IPS-18a (cell line): ENCODE data around the gene E2F3.

ENCODE experiments used
- H3K27ac ChIP-seq: one replicate; pipeline ENCODE4 v1.5.1; 2013; ENCODE audit warnings: low read length
- H3K27me3 ChIP-seq: one replicate; pipeline ENCODE4 v1.6.1; 2013; ENCODE audit warnings: mild to moderate bottlenecking, low read length; ENCODE audit not compliant: control insufficient read depth, insufficient read depth
- H3K36me3 ChIP-seq: one replicate; pipeline ENCODE4 v1.6.1; 2013; ENCODE audit warnings: low read depth, low read length; ENCODE audit not compliant: control insufficient read depth
- H3K4me1 ChIP-seq: one replicate; pipeline ENCODE4 v1.6.1; 2013; ENCODE audit warnings: low read depth, low read length; ENCODE audit not compliant: control insufficient read depth
- H3K4me3 ChIP-seq: one replicate; pipeline ENCODE4 v1.5.1; 2013; ENCODE audit warnings: low read length
- H3K9ac ChIP-seq: one replicate; pipeline ENCODE4 v1.6.1; 2013; ENCODE audit warnings: mild to moderate bottlenecking, low read length, moderate library complexity
- H3K9me3 ChIP-seq: one replicate; pipeline ENCODE4 v1.6.1; 2013; ENCODE audit warnings: low read depth, low read length; ENCODE audit not compliant: control insufficient read depth

The E2F3 gene

DNA sequence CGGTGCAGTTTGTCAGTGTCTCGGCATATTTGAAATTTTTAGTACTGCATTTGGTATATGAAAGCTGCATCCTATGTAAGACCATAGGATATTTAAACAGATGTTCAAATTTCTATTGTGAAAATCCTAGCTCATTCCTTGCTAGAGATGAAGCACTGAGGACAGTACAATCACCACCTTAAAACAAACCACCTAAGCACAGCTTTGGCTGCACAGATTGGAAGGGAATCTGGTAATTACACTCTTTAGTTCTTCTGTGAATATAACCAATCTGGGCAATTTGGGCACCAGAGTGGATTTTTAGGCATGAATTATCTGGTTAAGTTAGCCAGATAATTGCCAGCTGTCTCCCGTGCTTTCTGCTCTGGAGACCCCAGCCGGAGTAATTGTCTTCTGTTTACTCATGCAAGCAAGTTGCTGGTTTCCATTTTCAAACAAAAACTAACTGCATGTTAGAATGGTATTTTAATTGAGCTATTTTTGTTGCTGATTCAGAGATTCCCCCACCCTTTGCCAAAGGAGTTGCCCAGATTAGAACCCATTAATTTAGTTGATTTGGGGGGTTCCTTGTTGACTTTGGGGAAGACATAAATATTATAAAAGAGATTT, 36.9 kb downstream of the E2F3 start:
- H3K27ac ChIP-seq, result no peak overlapping the region
- no peaks in the 10 kb centered on the region for H3K27me3 ChIP-seq
- H3K9ac ChIP-seq, result no peak overlapping the region
- H3K4me1 ChIP-seq, result peaks cover 15% of the 10 kb centered on the region
- H3K36me3 ChIP-seq, result no peaks in the 10 kb centered on the region
- no peak overlapping the region for H3K4me3 ChIP-seq
- H3K9me3 ChIP-seq, result no peaks in the 10 kb centered on the region

DNA sequence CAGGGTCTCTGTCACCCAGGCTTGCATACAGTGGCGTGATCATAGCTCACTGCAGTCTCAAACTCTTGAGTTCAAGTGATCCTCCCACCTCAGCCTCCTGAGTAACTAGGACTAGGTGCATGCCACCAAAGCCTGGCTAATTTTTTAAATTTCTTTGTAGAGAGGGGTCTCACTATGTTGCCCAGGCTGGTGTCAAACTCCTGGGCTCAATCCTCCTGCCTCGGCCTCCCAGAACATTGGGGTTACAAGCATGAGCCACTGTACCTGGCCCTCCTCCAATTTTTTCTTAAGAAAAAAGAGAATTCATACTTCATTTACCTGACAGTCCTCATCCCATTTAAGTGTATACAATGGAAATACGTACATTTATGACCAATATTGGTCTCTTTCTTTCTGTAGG, 37.9 kb downstream of the E2F3 start:
- no peaks in the 10 kb centered on the region for H3K36me3 ChIP-seq
- H3K27me3 ChIP-seq, result no peaks in the 10 kb centered on the region
- H3K9me3 ChIP-seq, result no peaks in the 10 kb centered on the region
- no peak overlapping the region for H3K9ac ChIP-seq
- H3K27ac ChIP-seq, result no peak overlapping the region
- H3K4me1 ChIP-seq, result peaks cover 15% of the 10 kb centered on the region
- no peak overlapping the region for H3K4me3 ChIP-seq

DNA sequence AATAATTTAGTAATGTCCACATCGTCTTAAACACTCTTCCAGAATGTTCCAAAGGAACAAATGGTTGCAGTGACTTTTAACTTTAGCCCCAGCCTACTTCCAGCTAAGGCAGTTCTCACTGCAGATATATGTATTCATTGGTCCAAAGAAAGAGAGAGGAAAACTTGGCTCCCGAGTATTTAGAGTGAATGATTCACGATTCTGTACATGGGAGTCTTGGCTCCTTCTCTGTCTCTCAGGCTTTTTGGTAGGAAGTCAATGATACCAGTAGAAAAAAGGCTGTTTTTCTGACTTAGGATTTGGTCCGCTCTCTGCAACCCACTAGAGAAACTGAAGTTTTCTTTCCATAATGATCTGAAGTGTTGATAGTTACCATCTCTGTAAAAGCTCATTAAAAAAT, 38.6 kb downstream of the E2F3 start:
- H3K4me1 ChIP-seq, result peaks cover 15% of the 10 kb centered on the region
- no peak overlapping the region for H3K4me3 ChIP-seq
- no peak overlapping the region for H3K9ac ChIP-seq
- H3K27ac ChIP-seq, result no peak overlapping the region
- H3K36me3 ChIP-seq, result no peaks in the 10 kb centered on the region
- H3K9me3 ChIP-seq, result no peaks in the 10 kb centered on the region
- no peaks in the 10 kb centered on the region for H3K27me3 ChIP-seq

- no peaks in the 10 kb centered on the region for H3K9me3 ChIP-seq
- peaks cover 15% of the 10 kb centered on the region for H3K4me1 ChIP-seq
- no peak overlapping the region for H3K27ac ChIP-seq
- no peak overlapping the region for H3K4me3 ChIP-seq
- H3K36me3 ChIP-seq, result peaks cover 3% of the 10 kb centered on the region
- no peak overlapping the region for H3K9ac ChIP-seq
- H3K27me3 ChIP-seq, result no peaks in the 10 kb centered on the region
Measured at GRCh38 chr6:20441236-20441635, 39.6 kb downstream of the E2F3 start.

DNA sequence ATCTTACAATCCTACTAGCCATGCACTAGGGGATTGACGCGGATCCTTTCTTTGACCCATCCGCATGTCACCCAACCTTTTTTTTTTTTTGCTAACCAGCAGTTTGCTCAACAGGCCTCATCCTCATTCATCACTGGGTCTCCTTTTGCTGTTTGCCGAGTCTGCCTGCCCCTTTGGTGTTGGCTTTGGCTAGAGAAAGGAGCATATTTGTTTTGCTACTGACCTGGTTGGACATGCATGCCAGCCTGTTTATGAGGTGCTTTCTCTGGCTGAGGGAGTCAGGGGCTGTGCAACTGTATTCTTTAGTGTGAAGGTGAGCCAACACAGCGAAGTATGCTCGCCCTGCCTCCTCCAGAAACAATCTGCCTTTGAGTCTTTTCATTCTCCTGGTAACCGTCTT, 40.2 kb downstream of the E2F3 start:
- Histone ChIP-seq H3K4me1 (peaks cover 18% of the 10 kb centered on the region), H3K36me3 (peaks cover 3% of the 10 kb centered on the region), H3K9me3 (no peaks in the 10 kb centered on the region), H3K27ac (no peak overlapping the region), H3K9ac (no peak overlapping the region), H3K27me3 (no peaks in the 10 kb centered on the region), H3K4me3 (no peak overlapping the region)

- Histone ChIP-seq H3K36me3 (peaks cover 3% of the 10 kb centered on the region), H3K27ac (no peak overlapping the region), H3K4me1 (peaks cover 9% of the 10 kb centered on the region), H3K4me3 (no peak overlapping the region), H3K9me3 (no peaks in the 10 kb centered on the region), H3K9ac (no peak overlapping the region), H3K27me3 (no peaks in the 10 kb centered on the region)
Measured at GRCh38 chr6:20444786-20445271, 43.1 kb downstream of the E2F3 start.

DNA sequence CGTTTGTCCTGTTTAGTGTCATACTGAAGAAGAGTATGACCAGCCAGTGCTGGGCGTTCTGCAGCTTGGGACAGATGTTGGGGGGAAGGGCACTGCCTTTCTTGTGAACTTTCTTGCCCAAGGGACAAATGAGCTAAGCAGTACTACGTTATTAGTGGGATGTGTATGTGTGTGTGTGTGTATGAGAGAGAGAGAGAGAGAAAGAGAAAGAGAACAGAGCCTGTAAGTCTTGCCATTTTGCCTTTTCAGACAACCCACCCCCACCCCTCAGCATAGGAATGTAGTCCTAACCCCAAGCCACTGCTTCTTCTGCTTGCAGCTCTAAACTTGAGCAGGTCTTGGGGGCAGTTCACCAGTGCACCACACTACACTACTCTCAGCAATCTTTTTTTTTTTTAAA, 45.5 kb downstream of the E2F3 start:
- peaks cover 3% of the 10 kb centered on the region for H3K36me3 ChIP-seq
- H3K27ac ChIP-seq, result no peak overlapping the region
- no peak overlapping the region for H3K4me3 ChIP-seq
- H3K9me3 ChIP-seq, result no peaks in the 10 kb centered on the region
- no peak overlapping the region for H3K9ac ChIP-seq
- peaks cover 9% of the 10 kb centered on the region for H3K4me1 ChIP-seq
- no peaks in the 10 kb centered on the region for H3K27me3 ChIP-seq

DNA sequence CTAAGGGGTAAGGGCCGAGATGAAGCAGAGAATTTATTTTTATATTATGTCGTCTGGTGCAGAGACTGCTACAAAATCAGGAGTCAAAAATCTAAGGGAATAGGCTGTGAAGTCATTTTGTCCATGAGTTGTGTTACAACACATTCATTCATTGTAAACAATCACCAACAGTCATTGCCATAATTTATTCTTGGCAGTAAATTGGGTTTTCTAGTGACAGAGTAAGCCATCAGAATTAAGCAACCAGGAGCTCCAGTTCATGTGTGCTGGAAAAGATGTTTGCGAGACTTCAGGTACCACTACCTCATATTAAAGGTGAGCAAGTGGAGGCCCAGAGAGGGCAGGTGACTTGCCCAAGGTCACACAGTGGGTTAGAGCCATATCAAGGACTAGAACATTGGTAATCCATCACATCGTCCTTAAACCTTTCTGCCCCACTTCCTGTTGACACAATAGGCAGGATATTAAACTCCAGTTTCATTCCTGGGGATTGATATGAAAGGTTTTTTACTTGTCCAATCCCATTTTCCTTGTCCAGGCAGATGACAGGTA, 46.0 kb downstream of the E2F3 start:
- no peaks in the 10 kb centered on the region for H3K9me3 ChIP-seq
- no peak overlapping the region for H3K4me3 ChIP-seq
- H3K27ac ChIP-seq, result no peak overlapping the region
- H3K4me1 ChIP-seq, result peaks cover 9% of the 10 kb centered on the region
- H3K9ac ChIP-seq, result no peak overlapping the region
- H3K36me3 ChIP-seq, result peaks cover 3% of the 10 kb centered on the region
- H3K27me3 ChIP-seq, result no peaks in the 10 kb centered on the region

GRCh38 chr6:20448828-20449227, 47.1 kb downstream of the E2F3 start:
- Histone ChIP-seq H3K36me3 (peaks cover 3% of the 10 kb centered on the region), H3K27me3 (no peaks in the 10 kb centered on the region), H3K4me1 (peaks cover 9% of the 10 kb centered on the region), H3K9me3 (no peaks in the 10 kb centered on the region), H3K4me3 (no peak overlapping the region), H3K9ac (no peak overlapping the region), H3K27ac (no peak overlapping the region)

GRCh38 chr6:20454204-20454824, 52.6 kb downstream of the E2F3 start:
- no peaks in the 10 kb centered on the region for H3K36me3 ChIP-seq
- H3K27me3 ChIP-seq, result no peaks in the 10 kb centered on the region
- no peaks in the 10 kb centered on the region for H3K4me1 ChIP-seq
- no peak overlapping the region for H3K4me3 ChIP-seq
- H3K27ac ChIP-seq, result no peak overlapping the region
- H3K9me3 ChIP-seq, result no peaks in the 10 kb centered on the region
- H3K9ac ChIP-seq, result no peak overlapping the region

DNA sequence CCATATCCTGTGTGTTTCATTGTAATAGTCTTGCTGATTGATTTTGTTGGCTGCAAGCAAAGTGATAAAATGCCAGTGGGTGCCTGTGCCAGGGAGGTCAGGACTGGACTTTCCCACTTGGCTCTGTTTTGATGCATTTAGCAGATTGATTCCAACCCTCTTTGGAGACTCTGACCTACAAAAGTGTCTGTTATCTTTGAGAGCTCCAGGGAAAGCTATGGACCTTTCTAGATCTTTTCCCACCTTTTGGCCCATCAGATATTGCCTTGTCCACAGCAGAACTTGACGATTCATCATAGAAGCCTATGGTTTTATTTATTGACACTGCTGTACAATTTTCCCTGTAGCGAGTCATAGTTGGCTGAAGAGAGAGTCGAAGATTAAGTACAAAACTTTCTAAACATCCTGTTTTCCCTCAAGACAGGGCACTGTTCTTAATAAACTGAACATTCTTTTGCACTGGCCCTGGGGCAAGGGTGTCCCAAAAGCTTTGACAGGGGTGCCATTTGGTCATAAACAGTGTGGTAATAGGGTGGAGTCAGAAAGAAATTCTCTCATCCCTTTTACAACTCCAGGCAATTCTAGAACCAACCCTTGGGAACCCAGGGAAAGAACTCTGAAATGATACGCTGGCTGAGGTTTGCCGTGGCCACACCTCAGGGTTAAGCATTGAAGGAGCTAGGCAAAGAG, 53.7 kb downstream of the E2F3 start:
- Histone ChIP-seq H3K4me3 (no peak overlapping the region), H3K9ac (no peak overlapping the region), H3K4me1 (no peaks in the 10 kb centered on the region), H3K27ac (no peak overlapping the region), H3K27me3 (no peaks in the 10 kb centered on the region), H3K9me3 (no peaks in the 10 kb centered on the region), H3K36me3 (no peaks in the 10 kb centered on the region)
